GM10266 (cell line): ENCODE results near the gene XYLT1.
A peak's percentile ranks its signal among the peaks of the same experiment; 100 is the strongest.

ENCODE experiments used
- DNase-seq: peaks from one replicate; pipeline ENCODE4 v3.0.0; 2012; ENCODE audit errors: extremely low spot score
- TF ChIP-seq, protein P1 (sequence below): IDR thresholded peaks from 2 replicates; pipeline ENCODE4 v1.5.1; 2012; ENCODE audit warnings: mild to moderate bottlenecking, low read depth; ENCODE audit not compliant: control insufficient read depth, insufficient read depth; ENCODE audit errors: missing control alignments

The XYLT1 gene

DNA sequence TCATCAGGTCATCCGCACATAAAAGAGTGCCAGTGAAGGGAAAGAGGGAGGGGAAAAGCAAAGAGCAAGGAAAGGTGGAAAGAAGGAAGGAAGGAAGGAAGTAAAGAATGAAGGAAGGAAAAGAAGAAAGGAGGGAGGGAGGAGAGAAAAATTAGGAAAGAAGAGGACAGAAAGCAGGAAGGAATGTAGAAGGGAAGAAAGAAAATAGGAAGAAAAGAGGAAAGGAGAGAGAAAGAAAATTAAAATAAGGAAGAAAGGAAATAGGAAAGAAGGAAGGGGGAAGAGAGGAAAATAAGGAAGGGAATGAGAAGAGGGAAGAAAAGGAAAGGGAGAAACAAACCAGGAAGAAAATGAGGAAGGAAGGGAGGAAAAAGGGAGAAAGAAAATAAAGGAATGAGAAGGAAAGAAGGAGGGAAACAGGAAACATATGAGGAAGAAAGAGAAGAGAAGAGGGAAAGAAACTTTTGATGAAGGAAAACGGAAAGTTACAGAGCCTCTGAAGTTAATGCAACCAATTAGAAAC, 212.6 kb downstream of the XYLT1 start:
- TF ChIP-seq, protein P1, sequence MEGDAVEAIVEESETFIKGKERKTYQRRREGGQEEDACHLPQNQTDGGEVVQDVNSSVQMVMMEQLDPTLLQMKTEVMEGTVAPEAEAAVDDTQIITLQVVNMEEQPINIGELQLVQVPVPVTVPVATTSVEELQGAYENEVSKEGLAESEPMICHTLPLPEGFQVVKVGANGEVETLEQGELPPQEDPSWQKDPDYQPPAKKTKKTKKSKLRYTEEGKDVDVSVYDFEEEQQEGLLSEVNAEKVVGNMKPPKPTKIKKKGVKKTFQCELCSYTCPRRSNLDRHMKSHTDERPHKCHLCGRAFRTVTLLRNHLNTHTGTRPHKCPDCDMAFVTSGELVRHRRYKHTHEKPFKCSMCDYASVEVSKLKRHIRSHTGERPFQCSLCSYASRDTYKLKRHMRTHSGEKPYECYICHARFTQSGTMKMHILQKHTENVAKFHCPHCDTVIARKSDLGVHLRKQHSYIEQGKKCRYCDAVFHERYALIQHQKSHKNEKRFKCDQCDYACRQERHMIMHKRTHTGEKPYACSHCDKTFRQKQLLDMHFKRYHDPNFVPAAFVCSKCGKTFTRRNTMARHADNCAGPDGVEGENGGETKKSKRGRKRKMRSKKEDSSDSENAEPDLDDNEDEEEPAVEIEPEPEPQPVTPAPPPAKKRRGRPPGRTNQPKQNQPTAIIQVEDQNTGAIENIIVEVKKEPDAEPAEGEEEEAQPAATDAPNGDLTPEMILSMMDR: no peak
- DNase-seq: no peak

GRCh38 chr16:17257426-17258023, 213.2 kb downstream of the XYLT1 start:
- TF ChIP-seq, protein P1: no peak
- no peak for DNase-seq

DNA sequence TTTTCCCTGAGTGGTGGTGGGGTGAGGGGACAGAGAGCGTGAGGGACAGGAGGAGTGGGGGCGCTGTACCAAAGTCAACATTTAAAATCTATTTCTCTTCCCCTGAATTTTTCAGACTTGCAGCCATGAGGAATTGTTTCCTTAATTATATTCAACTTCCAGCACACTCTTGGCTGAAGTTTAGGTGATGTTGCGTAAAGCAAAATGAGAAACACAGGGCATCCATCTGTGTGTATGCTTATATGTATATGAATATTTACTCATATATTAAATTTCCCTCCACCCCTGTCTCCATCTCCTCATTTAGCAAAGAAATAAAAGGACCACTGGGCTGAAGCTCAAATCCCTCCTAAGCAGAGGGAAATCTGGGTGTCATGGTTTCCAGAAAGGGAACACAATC, 218.1 kb downstream of the XYLT1 start:
- TF ChIP-seq, protein P1: no peak

DNA sequence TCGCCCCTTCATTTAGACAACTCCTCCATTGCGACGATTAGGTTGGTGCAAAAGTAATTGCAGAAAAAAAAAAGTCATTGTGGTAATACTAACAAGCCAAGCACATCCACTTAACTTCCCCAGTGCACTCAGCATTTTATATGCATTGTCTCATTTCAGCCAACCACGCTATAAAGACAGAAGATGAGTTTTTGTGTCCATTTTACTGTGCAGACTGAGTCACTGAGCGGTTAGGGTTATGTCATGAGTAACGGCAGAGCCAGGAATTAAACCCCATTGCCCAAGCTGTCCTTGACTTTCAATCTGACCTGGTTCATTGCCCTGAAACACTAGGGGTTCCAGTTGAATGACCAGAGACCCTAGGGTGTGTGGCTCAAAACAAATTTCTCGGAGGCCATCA, 218.7 kb downstream of the XYLT1 start:
- no peak for DNase-seq
- TF ChIP-seq, protein P1: no peak

More for the DNA sequence above, 218.1 kb downstream of the XYLT1 start:
- DNase-seq: no peak

- TF ChIP-seq, protein P1: peak; percentile 10
- DNase-seq: no peak
These were observed 219.3 kb downstream of the XYLT1 start for GRCh38 chr16:17251496-17251895.

GRCh38 chr16:17246974-17247732, 223.6 kb downstream of the XYLT1 start:
- TF ChIP-seq, protein P1: no peak
- no peak for DNase-seq
